Hepatocyte (in vitro differentiated cells): ENCODE data around the gene SUN3. TPM values are rescaled to one million over a fixed set of nuclear protein-coding genes. Genes with fewer than 3 reads are reported as not detected.
A peak's percentile ranks its signal among the peaks of the same experiment; 100 is the strongest.

ENCODE experiments used
- DNase-seq: peaks from one replicate; pipeline ENCODE4 v3.0.0-alpha.2; 2016; ENCODE audit warnings: low spot score
- H2AFZ ChIP-seq: fragments of 200-600 bp; sonication (generic); 2 replicates; pipeline ENCODE4 v1.6.0; 2016; ENCODE audit warnings: antibody characterized with exemption, mild to moderate bottlenecking
- H3K27ac ChIP-seq: fragments of 200-600 bp; sonication (generic); 2 replicates; pipeline ENCODE4 v1.5.1; 2016; ENCODE audit warnings: mild to moderate bottlenecking
- H3K27me3 ChIP-seq: fragments of 200-600 bp; sonication (generic); 2 replicates; pipeline ENCODE4 v1.6.1; 2016
- H3K36me3 ChIP-seq: fragments of 200-600 bp; sonication (generic); replicated peaks from 2 replicates; pipeline ENCODE4 v1.5.1; 2016; ENCODE audit warnings: low read depth; ENCODE audit not compliant: insufficient read depth
- H3K4me1 ChIP-seq: fragments of 200-600 bp; sonication (generic); 2 replicates; pipeline ENCODE4 v1.5.1; 2016; ENCODE audit warnings: mild to moderate bottlenecking, moderate library complexity; ENCODE audit not compliant: insufficient read depth
- H3K4me2 ChIP-seq: fragments of 200-600 bp; sonication (generic); 2 replicates; pipeline ENCODE4 v1.6.0; 2016
- H3K4me3 ChIP-seq: fragments of 200-600 bp; sonication (generic); 2 replicates; pipeline ENCODE4 v1.5.1; 2016; ENCODE audit warnings: mild to moderate bottlenecking
- H3K79me2 ChIP-seq: fragments of 200-600 bp; sonication (generic); 2 replicates; pipeline ENCODE4 v1.6.0; 2017; ENCODE audit warnings: mild to moderate bottlenecking
- H3K9me2 ChIP-seq: fragments of 200-600 bp; sonication (generic); replicated peaks from 2 replicates; pipeline ENCODE4 v1.6.0; 2017; ENCODE audit warnings: mild to moderate bottlenecking; ENCODE audit not compliant: insufficient read depth
- H3K9me3 ChIP-seq: fragments of 200-600 bp; sonication (generic); 2 replicates; pipeline ENCODE4 v1.5.1; 2016; ENCODE audit warnings: low read depth, mild to moderate bottlenecking
- H4K20me1 ChIP-seq: fragments of 200-600 bp; sonication (generic); 2 replicates; pipeline ENCODE4 v1.6.0; 2016; ENCODE audit warnings: mild to moderate bottlenecking; ENCODE audit not compliant: insufficient read depth, poor library complexity, severe bottlenecking
- EZH2 ChIP-seq: fragments of 200-600 bp; sonication (generic); IDR thresholded peaks from 2 replicates; pipeline ENCODE4 v1.6.1; 2016; ENCODE audit warnings: antibody characterized with exemption, mild to moderate bottlenecking, borderline replicate concordance
- EZH2phosphoT487 ChIP-seq: fragments of 200-600 bp; sonication (generic); IDR thresholded peaks from one replicate; pipeline ENCODE4 v1.6.1; 2018; ENCODE audit warnings: antibody characterized with exemption, mild to moderate bottlenecking, low read depth, moderate library complexity; ENCODE audit not compliant: unreplicated experiment, severe bottlenecking
- whole genome bisulfite sequencing: methylation state at CpG from one replicate; pipeline ENCODE4 v1.1.6; 2016; ENCODE audit warnings: low lambda C conversion rate; ENCODE audit errors: missing lambda C conversion rate; 5-methylcytosine and 5-hydroxymethylcytosine counted together
- polyA plus RNA-seq: library from polyadenylated mRNA; unstranded; fragments of >200 nt; fragmentation: Nextera tagmentation; extraction: Ambion mirVana; gene quantifications from 2 replicates; pipeline ENCODE4 v1.2.1, GENCODE V29; 2016
- total RNA-seq: library from RNA; depleted of rRNA; stranded (reverse); fragments of >200 nt; gene quantifications from 2 replicates; pipeline ENCODE4 v1.2.3, GENCODE V29; 2014
- TF ChIP-seq, protein P1 (sequence below): fragments of 200-600 bp; sonication (generic); IDR thresholded peaks from 2 replicates; pipeline ENCODE4 v1.5.1; 2016; ENCODE audit warnings: antibody characterized with exemption, mild to moderate bottlenecking; ENCODE audit not compliant: poor library complexity

The SUN3 gene
- total and polyA plus RNA-seq, 2 experiments from 2014 or later = not detected

DNA sequence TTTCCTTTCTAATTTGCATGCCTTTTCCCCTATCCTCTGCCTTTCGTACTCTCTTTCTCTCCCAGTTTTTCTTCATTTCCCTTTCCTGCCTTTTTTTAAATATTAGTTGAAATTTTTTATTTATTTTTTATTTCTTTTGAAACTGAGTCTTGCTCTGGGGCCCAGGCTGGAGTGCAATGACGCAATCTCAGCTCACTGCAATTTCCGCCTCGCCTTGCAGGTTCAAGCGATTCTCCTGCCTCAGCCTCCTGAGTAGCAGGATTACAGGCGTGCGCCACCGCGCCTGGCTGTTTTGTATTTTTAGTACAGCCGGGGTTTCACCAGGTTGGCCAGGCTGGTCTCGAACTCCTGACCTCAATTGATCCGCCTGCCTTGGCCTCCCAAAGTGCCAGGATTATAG is 29.5 kb downstream of the SUN3 start:
- no peaks in the 10 kb centered on the region for H4K20me1 ChIP-seq
- no peaks in the 10 kb centered on the region for H3K4me1 ChIP-seq
- no peak overlapping the region for H3K4me2 ChIP-seq
- H3K9me2 ChIP-seq = no peaks in the 10 kb centered on the region
- no peaks in the 10 kb centered on the region for H3K27me3 ChIP-seq
- no peaks in the 10 kb centered on the region for H3K9me3 ChIP-seq
- no peak overlapping the region for H3K4me3 ChIP-seq
- no peaks in the 10 kb centered on the region for H3K79me2 ChIP-seq
- no peaks in the 10 kb centered on the region for H3K36me3 ChIP-seq
- H3K27ac ChIP-seq = no peak overlapping the region
- WGBS = 94% methylated on average over 12 of the region's 12 CpGs
- no peak overlapping the region for H2AFZ ChIP-seq
- DNase-seq = no peak
- TF ChIP-seq EZH2 (no peak), EZH2phosphoT487 (no peak)
- TF ChIP-seq, protein P1, sequence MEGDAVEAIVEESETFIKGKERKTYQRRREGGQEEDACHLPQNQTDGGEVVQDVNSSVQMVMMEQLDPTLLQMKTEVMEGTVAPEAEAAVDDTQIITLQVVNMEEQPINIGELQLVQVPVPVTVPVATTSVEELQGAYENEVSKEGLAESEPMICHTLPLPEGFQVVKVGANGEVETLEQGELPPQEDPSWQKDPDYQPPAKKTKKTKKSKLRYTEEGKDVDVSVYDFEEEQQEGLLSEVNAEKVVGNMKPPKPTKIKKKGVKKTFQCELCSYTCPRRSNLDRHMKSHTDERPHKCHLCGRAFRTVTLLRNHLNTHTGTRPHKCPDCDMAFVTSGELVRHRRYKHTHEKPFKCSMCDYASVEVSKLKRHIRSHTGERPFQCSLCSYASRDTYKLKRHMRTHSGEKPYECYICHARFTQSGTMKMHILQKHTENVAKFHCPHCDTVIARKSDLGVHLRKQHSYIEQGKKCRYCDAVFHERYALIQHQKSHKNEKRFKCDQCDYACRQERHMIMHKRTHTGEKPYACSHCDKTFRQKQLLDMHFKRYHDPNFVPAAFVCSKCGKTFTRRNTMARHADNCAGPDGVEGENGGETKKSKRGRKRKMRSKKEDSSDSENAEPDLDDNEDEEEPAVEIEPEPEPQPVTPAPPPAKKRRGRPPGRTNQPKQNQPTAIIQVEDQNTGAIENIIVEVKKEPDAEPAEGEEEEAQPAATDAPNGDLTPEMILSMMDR = no peak

DNA sequence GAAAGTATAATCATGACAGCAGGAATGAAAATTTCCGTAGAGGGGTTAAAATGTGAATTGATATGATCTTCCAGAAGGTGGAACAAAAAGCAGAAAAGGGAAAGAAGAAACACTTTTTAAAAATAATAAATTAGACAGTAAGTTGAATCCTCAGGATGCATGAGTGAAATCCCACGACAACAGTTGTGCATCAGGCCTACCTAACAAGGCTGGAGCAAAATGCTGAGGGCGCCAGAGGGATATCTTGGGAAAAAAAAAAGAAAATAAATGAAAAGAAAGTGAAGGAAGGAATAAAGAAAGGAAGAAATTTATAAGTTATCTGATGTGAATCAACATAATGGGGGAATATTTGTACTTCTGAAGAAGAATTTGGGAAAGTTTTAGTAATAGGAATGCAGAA is 36.5 kb downstream of the SUN3 start:
- Histone ChIP-seq H3K27ac (peak overlapping the region; percentile 93), H3K4me1 (peaks cover 7% of the 10 kb centered on the region), H3K9me3 (no peaks in the 10 kb centered on the region), H3K79me2 (no peaks in the 10 kb centered on the region), H2AFZ (peak overlapping the region; percentile 83), H3K9me2 (no peaks in the 10 kb centered on the region), H3K4me3 (no peak overlapping the region), H3K36me3 (no peaks in the 10 kb centered on the region), H3K4me2 (peak overlapping the region; percentile 85), H4K20me1 (no peaks in the 10 kb centered on the region), H3K27me3 (no peaks in the 10 kb centered on the region)
- TF ChIP-seq EZH2phosphoT487 (no peak), EZH2 (no peak)
- TF ChIP-seq, protein P1 = no peak
- 78% methylated on average over 3 of the region's 3 CpGs for WGBS
- no peak for DNase-seq

DNA sequence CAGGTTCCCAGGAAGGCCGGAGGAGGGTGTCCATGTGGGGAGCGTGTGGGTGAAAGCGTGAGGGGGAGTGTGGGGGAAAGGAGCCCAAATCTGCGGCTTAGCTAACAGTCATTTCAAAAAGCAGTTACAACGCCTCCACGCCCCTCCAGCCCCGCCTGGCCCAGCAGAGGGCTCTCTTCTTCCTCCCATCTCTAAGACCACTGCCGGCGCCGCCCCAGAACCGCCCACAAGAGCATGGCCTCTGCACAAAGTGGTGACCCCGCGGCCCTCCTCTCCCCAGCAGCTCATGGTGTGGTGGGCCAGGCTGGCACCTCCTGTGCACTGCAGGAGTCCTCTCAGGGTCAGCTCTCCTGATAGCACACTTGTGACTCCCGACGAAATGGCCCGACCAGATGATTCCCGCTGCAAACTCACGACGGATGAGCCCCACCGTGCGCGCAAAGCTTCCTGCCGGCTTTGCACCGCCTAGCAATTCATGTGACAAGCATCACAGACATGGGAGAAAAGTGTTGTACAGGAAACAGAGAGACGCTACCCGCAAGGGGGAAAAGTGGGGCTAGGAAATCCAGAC is 37.1 kb downstream of the SUN3 start:
- Histone ChIP-seq H3K79me2 (no peaks in the 10 kb centered on the region), H2AFZ (peak overlapping the region; percentile 83), H4K20me1 (no peaks in the 10 kb centered on the region), H3K36me3 (no peaks in the 10 kb centered on the region), H3K4me2 (peak overlapping the region; percentile 85), H3K9me3 (no peaks in the 10 kb centered on the region), H3K27ac (peak overlapping the region; percentile 93), H3K4me1 (peaks cover 7% of the 10 kb centered on the region), H3K4me3 (peak overlapping the region; percentile 56), H3K9me2 (no peaks in the 10 kb centered on the region), H3K27me3 (no peaks in the 10 kb centered on the region)
- DNase-seq = peak; percentile 87
- 6% methylated on average over 24 of the region's 26 CpGs for WGBS
- no peak for TF ChIP-seq EZH2
- TF ChIP-seq, protein P1 = peak; percentile 72
- no peak for TF ChIP-seq EZH2phosphoT487

DNA sequence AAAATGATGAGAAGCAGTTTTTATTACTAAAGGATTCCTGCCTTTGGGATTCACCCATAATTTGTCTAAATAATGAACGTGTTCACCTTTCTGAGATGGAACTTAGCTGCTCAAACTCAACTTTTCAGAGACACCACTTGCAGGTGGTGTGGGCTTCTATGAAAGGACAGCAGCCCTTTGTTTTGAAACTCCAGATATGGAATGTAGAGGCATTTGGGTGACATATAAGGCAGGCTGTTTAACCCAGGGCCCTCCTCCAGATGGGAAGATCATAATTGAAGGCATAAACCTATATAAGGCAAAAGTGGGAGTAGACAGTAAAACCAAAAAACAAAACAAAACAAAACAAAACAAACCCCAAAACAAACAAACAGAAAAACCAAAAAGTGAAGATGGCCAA is 37.6 kb downstream of the SUN3 start:
- H3K27me3 ChIP-seq = no peaks in the 10 kb centered on the region
- no peaks in the 10 kb centered on the region for H3K79me2 ChIP-seq
- TF ChIP-seq EZH2 (no peak), EZH2phosphoT487 (no peak)
- TF ChIP-seq, protein P1 = no peak
- no peaks in the 10 kb centered on the region for H4K20me1 ChIP-seq
- no peaks in the 10 kb centered on the region for H3K9me3 ChIP-seq
- WGBS = 88% methylated on average over 1 of the region's 1 CpG
- no peak overlapping the region for H3K4me3 ChIP-seq
- H2AFZ ChIP-seq = peak overlapping the region; percentile 83
- no peak for DNase-seq
- no peaks in the 10 kb centered on the region for H3K36me3 ChIP-seq
- peak overlapping the region; percentile 85 for H3K4me2 ChIP-seq
- no peaks in the 10 kb centered on the region for H3K9me2 ChIP-seq
- peaks cover 7% of the 10 kb centered on the region for H3K4me1 ChIP-seq
- peak overlapping the region; percentile 93 for H3K27ac ChIP-seq
